Neutrophil (primary cell): ENCODE data around the gene GLE1.

Source experiments
- H3K27ac ChIP-seq: fragments of 200-600 bp; sonication (generic); 2 replicates; pipeline ENCODE4 v1.5.1; 2016; ENCODE audit warnings: mild to moderate bottlenecking, moderate library complexity
- H3K27me3 ChIP-seq: fragments of 200-600 bp; sonication (generic); 2 replicates; pipeline ENCODE4 v1.6.0; 2016; ENCODE audit warnings: mild to moderate bottlenecking
- H3K36me3 ChIP-seq: fragments of 200-600 bp; sonication (generic); 2 replicates; pipeline ENCODE4 v1.5.1; 2017
- H3K4me1 ChIP-seq, 2 experiments: fragments of 200-600 bp in 1 of 2; sonication (generic) in 1 of 2; 1 replicate in 1 of 2; 2 replicates in 1 of 2; pipeline versions ENCODE4 v1.5.1 to v1.6.1; 2013 to 2016; ENCODE audit warnings: low read depth in 1 of 2, low read length in 1 of 2, mild to moderate bottlenecking in 1 of 2, moderate library complexity in 1 of 2; ENCODE audit not compliant: control insufficient read depth in 1 of 2, insufficient read depth in 1 of 2
- H3K4me3 ChIP-seq, 2 experiments: fragments of 200-600 bp in 1 of 2; sonication (generic) in 1 of 2; 1 replicate in 1 of 2; 2 replicates in 1 of 2; pipeline ENCODE4 v1.5.1; 2013 to 2016; ENCODE audit warnings: low read depth in 1 of 2, low read length in 1 of 2, mild to moderate bottlenecking in 1 of 2, moderate library complexity in 1 of 2
- H3K9me3 ChIP-seq: fragments of 200-600 bp; sonication (generic); 2 replicates; pipeline ENCODE4 v1.5.1; 2016
- TF ChIP-seq, protein P1 (sequence below): fragments of 200-600 bp; sonication (generic); IDR thresholded peaks from 2 replicates; pipeline ENCODE4 v1.5.1; 2016; ENCODE audit warnings: antibody characterized with exemption

Gene GLE1

DNA sequence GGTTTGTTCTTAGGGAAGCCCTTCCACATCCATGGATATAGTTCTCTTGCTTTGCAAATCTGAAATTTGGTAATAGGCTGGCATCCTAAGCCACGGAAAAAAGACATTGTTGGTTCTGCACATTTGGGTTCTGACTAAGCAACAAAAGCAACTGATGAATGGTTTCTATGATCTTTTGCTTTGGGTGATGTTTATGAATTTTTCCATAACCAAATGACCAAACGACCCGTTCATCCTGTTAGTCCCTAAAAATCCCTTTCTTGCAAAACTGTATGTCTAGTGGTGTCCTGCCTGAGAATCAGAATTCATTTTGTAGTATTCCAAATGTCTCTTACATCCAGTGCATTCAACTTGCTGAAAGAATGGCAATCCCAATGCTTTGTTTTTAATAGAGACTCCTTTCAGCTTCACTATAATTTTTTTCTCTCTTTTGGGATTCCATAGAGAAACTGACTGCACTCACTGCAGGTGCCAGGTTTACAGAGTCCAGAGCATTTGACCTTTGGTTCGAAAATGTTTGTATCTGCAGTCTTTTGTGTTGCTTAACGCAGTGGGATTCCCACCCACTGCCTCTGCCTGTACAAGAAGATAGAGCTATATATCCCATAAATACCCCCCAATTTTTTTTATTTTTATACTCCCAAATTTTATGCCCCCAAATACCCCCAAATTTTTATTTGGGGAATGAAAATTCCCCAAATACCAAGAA, 52.6 kb downstream of the GLE1 start:
- TF ChIP-seq, protein P1, sequence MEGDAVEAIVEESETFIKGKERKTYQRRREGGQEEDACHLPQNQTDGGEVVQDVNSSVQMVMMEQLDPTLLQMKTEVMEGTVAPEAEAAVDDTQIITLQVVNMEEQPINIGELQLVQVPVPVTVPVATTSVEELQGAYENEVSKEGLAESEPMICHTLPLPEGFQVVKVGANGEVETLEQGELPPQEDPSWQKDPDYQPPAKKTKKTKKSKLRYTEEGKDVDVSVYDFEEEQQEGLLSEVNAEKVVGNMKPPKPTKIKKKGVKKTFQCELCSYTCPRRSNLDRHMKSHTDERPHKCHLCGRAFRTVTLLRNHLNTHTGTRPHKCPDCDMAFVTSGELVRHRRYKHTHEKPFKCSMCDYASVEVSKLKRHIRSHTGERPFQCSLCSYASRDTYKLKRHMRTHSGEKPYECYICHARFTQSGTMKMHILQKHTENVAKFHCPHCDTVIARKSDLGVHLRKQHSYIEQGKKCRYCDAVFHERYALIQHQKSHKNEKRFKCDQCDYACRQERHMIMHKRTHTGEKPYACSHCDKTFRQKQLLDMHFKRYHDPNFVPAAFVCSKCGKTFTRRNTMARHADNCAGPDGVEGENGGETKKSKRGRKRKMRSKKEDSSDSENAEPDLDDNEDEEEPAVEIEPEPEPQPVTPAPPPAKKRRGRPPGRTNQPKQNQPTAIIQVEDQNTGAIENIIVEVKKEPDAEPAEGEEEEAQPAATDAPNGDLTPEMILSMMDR: no peak
- Histone ChIP-seq H3K4me3 (no peak overlapping the region), H3K9me3 (no peaks in the 10 kb centered on the region), H3K27me3 (no peaks in the 10 kb centered on the region), H3K4me1 (peaks cover 17 to 22% of the 10 kb centered on the region in 2 experiments), H3K36me3 (no peaks in the 10 kb centered on the region), H3K27ac (no peak overlapping the region)

- no peaks in the 10 kb centered on the region for H3K27me3 ChIP-seq
- H3K4me1 ChIP-seq: peaks cover 9 to 14% of the 10 kb centered on the region in 2 experiments
- H3K9me3 ChIP-seq: no peaks in the 10 kb centered on the region
- TF ChIP-seq, protein P1: no peak
- no peak overlapping the region for H3K4me3 ChIP-seq
- H3K36me3 ChIP-seq: no peaks in the 10 kb centered on the region
- no peak overlapping the region for H3K27ac ChIP-seq
These were observed 54.2 kb downstream of the GLE1 start for GRCh38 chr9:128558431-128559310.

DNA sequence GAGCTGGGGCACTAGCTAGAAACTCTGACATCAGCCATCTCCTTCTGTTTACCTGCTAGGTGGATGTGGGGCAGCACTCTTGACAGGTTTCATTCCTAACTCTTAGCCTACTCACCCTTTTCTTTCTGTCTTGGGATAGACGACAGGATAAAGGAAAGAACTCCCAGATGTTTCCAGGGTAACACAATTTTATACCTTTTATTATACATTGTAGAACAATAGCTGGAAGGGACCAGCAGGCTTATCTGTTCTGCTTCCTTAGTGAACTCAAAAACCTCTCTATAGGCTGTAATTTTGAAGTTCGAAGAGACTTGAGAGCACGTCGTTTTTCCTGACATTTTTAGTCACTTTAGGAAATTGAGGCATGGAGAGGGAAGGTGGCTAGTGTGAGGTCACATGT, 61.1 kb downstream of the GLE1 start:
- H3K4me1 ChIP-seq: no peaks in the 10 kb centered on the region
- H3K27me3 ChIP-seq: no peaks in the 10 kb centered on the region
- H3K27ac ChIP-seq: no peak overlapping the region
- no peaks in the 10 kb centered on the region for H3K9me3 ChIP-seq
- no peak overlapping the region for H3K4me3 ChIP-seq
- H3K36me3 ChIP-seq: peaks cover 31% of the 10 kb centered on the region
- TF ChIP-seq, protein P1: no peak

- Histone ChIP-seq H3K4me1 (no peaks in the 10 kb centered on the region), H3K36me3 (peaks cover 51% of the 10 kb centered on the region), H3K4me3 (no peak overlapping the region), H3K27me3 (no peaks in the 10 kb centered on the region), H3K27ac (no peak overlapping the region), H3K9me3 (no peaks in the 10 kb centered on the region)
- TF ChIP-seq, protein P1: no peak
These were observed 64.1 kb downstream of the GLE1 start for GRCh38 chr9:128568470-128569078.

- Histone ChIP-seq H3K27me3 (no peaks in the 10 kb centered on the region), H3K36me3 (peaks cover 85% of the 10 kb centered on the region), H3K4me1 (no peaks in the 10 kb centered on the region), H3K9me3 (no peaks in the 10 kb centered on the region), H3K4me3 (no peak overlapping the region), H3K27ac (no peak overlapping the region)
- TF ChIP-seq, protein P1: no peak
These were observed 71.0 kb downstream of the GLE1 start for GRCh38 chr9:128575469-128575868.
